HG03045 (cell line): ENCODE data around the gene CASP7.

Source experiments
- ATAC-seq: cut with Tn5 transposase; IDR thresholded peaks from one replicate; pipeline ENCODE4 v1.9.1; 2021; ENCODE audit warnings: mild to moderate bottlenecking, moderate library complexity; ENCODE audit not compliant: unreplicated experiment

The CASP7 gene

GRCh38 chr10:113711142-113711541 lies 31.4 kb downstream of the CASP7 start:
- no peak for ATAC-seq

GRCh38 chr10:113712024-113712423 lies 32.3 kb downstream of the CASP7 start:
- no peak for ATAC-seq

DNA sequence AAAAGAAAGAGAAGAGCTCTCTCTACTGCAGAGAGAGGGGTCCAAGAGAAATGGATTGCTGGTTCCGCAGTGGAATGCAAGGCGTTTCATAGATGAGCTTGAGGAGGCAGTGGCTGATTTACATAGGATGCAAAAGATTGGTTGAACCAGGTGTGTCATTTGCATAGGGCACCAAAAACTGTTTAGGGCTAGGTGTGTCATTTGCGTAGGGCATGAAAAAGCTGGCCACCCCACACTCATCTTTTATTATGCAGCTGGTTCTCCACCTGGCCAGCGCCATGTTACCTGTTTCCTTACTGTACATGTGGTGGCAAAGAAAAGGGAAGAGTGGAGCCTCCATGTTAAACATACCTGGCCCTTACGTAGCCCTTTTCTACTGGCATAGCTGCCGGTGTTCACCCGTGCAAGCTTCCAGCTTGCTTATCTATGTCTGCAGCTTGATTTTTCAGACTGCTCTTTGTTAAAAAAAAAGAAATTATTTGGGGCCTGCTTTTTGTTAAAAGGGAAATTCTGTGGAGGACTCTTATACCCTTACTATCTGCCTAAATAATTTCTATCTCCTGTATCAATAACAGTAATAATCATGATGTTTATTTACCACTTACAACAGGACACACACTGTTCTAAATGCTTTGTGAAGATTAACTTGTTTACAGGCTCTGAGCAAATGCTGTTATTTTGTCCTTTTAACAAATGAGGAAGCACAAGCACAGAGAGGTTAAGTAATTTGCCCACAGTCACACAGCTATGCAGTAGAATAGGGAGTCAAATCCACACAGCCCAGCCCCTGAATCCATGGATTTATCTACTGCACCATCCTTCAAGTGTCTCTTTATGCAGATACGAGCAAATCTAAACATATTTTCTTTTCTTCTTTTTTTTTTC lies 33.3 kb downstream of the CASP7 start:
- no peak for ATAC-seq

GRCh38 chr10:113713640-113713982 lies 33.9 kb downstream of the CASP7 start:
- no peak for ATAC-seq

DNA sequence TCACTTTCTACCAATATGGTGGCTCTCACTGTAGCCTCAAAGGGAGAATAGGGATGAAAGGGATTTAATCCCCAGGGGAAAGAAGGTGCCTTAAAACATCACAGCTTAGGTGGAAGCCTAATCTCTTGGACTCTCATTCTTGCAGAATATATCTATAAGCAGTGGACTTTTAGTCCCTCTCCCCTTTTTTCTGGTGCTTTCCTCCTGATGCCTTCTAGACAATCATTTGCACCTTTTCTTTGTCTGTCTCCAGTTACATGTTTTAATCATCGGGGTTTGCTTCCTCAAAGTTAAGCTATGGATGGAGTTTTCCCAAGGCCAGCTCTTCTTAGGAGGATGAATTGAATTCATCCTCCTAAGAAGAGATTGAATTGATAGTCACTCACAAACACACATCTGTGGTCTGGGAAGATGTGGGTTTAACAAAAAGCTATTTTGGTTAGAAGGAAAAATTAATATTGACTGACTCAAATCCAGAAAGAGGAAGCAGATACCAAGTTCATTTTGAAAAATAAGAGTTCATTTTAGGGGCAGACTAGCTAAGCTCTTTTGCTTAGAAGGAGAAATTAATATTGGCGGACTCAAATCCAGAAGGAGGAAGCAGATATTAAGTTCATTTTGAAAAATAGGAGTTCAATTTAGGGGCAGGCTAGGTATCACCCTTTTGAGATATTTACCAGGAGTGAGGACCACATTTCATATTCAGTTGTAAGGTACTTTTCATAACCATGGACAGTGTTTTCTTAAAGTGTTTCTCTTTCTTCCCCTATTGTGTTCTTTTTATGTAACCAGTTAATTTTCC lies 36.6 kb downstream of the CASP7 start:
- no peak for ATAC-seq

DNA sequence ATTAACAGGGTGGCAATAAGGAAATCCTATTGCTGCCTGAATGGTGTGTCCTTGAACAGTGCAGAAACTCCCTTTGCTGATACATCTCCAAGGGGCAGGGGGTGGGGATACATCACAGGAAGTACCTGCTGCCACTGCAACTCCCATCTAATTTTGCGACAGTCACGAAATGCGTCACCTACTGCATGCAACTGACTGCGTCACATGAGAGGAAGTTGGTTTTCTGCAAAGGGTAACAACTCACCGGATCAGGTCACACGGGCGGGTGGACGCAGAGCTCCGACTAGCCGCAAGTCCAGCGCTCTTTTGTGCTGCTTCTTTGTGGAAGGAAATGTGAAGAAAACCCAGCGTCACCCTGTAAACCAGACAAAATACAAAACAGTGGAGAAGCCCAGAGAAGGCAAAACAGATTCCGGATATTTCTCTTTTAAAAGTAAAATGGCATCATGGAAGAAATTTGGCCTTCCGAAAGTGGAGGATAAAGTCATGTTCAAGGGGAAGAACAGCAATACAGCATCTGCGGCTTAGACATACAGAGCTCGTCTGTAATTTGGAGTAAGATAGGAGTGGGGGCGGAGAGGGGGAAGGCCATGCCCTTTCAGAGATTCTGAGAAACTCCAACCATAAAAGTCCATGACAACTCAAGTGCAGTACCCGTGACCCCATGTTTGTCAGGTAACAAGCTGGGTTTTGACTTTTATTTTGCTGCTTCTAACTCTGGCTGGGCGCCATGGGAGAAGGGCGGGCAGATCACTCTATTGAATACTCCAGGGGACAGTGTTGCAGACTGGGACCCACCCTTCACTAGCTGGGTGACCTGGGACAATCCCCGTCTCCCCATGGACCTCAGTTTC lies 39.5 kb downstream of the CASP7 start:
- ATAC-seq, result no peak

GRCh38 chr10:113720386-113720785 lies 40.7 kb downstream of the CASP7 start:
- ATAC-seq, result no peak

DNA sequence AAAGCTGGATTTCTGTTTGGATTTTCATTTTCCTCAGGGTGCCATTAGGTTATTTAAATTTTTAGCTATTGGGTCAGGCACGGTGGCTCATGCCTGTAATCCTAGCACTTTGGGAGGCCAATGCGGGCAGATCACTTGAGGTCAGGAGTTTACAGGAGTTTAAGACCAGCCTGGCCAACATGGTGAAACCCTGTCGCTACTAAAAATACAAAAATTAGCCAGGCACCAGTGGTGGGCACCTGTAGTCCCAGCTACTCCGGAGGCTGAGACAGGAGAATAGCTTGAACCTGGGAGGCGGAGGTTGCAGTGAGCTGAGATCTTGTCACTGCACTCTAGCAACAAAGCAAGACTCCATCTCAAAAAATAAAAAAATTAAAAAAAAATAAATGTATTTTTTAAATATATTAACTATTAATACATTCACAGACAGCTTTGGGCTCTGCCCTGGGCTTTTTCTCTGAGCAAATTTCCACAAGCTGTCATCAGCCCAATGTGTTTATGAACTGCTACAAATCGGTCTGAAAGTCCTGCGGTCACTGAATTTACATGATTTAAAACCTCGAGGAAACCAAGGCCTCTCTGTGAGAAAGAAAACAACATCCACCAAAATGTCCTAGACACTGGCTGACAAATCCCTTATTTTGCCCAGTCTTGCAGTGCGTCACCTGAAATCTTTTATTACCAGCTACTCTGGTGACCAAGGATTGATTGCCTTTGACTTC lies 52.6 kb downstream of the CASP7 start:
- no peak for ATAC-seq

DNA sequence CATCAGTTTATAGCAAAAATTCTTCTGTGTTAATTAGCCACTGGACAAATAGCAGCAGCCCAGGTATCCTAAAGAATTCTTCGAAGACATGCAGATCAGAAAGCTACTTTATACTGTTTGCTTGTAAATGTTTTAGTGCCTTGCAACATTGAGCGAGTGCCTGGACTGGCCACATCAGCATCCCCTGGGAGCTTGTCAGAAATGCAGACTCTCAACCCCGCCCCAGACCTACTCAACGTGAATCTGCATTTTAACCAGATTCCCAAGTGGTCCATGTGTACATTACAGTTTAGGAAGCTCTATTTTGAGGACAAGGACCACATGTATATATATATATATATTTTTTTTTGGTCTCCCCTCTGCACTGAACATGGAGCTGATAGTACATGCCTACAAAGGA lies 53.3 kb downstream of the CASP7 start:
- ATAC-seq, result no peak

DNA sequence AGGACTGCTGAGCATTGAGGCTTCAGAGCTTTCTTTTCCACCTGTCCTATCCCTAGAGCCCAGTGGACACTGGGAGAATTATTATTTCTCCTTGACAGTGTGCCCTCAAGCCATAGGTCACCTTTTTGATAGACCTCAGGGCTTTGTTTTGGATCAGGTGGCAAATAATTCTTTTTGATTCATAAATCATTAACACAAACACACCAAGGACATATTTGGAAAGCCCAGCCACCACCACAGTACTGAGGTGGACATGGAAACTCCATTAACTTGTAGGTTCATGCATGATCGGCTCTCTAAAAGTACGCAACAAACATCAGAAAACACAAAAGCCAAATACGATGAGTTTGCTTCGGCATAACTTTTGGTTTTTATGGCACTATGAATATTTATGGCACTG lies 53.9 kb downstream of the CASP7 start:
- ATAC-seq, result no peak

DNA sequence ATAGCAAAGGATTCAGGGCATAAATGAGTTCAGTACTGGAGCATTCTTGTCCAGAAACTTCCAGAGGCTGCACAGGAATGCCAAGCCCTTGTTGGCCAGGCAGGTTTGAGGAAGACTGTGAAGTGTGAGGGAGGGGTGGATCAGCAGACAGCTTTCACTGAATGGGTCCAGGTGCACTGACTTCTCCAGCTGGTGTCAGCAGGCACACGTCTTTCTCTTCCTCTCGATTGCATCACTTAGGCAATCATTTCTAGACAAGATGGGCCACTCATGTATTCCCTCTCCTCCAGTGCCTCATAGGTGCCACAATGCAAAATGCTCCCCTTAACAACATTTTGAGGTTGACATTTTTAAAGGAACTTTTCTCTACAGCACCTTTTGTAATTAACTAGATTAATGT lies 56.2 kb downstream of the CASP7 start:
- peak; percentile 64 for ATAC-seq

DNA sequence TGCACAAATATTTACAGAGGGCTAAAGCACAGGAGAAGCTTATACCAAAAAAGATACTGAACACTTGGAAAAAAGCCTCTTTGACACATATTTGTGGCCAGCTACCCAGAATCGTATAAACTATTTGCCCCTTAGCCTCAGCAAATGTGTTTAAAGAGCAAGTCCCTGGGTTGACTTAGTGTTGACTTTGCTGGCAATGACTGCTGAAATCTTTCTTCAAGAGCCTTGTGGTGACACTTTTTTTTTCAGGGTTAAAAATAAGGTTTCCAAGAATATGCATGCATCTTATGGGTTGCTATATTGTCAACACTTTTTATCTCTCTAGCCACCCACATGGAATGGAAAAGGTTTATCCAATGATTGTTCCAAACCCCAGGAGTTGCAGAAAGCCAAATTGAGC lies 56.9 kb downstream of the CASP7 start:
- no peak for ATAC-seq

DNA sequence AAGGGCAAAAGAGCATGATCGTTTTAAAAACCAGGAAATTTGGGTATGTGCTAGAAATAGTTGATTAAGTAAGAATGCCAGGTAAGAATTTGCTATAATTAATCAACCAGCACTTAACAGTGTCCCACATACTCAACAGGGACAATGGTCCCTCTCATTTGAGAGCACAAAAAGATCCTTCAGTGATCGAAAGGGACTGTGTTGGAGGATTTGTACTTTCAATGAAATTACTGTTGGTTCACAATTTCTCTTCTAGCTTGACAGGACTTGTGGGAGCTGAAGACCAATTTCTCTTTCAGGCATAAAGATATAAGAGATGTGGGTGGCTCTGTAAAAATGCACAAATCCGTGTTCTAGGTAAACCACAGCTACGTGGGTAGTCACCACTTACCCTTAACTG lies 59.3 kb downstream of the CASP7 start:
- no peak for ATAC-seq

DNA sequence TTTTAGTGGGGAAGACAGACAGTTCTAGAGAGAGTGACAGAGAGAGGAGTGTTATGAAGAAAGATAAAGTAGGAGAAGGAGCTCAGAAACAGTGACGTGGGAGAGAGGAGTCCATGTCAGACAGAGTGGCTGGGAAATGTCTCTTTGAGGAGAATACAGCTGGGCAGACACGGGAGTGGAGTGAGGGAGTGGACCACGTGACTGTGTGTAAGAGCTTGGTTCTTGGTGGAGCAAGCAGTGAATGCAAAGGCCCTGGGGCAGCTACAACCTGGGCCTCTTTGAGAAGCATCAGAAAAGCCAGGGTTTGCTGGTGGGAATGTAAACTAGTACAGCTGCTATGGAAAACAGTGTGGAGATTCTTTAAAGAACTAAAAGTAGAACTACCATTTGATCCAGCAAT lies 59.9 kb downstream of the CASP7 start:
- ATAC-seq, result no peak

DNA sequence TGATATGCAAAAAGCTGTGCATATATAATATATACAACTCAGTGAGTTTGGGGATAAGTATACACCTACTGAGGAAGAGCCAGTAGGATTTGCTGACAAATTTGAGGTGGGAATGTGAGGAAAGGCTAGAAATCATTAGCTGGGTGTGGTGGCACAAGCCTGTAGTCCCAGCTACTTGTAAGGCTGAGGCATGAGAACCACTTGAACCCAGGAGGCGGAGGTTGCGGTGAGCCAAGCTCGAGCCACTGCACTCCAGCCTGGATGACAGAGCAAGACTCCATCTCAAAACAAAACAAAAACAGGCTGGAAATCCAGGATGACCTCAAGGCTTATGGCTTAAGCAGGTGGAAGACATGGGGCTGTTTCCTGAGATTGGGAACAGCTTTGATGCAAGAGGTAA lies 61.1 kb downstream of the CASP7 start:
- ATAC-seq, result no peak

DNA sequence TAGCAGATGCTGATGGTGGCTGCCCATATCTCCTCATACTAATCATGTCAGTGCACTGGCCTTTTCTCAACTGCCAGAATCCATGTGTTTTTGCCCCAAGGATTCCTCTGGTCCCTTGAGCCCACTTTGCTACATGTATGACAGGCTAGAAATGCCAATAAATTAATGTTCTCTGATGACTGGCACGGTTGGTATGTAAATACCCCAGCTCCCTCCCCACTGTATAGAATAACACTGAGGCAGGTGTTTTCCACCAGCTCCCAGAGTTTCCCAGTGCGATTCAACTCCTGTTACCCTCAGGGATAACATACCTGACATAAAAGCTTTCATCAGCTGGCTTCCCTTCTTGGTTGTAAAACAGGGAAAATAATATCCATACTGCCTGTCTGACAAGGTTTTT lies 62.8 kb downstream of the CASP7 start:
- ATAC-seq, result no peak

GRCh38 chr10:113743594-113743993 lies 63.9 kb downstream of the CASP7 start:
- ATAC-seq, result no peak

GRCh38 chr10:113745374-113745773 lies 65.7 kb downstream of the CASP7 start:
- ATAC-seq, result no peak

GRCh38 chr10:113746217-113746957 lies 66.7 kb downstream of the CASP7 start:
- ATAC-seq, result no peak

DNA sequence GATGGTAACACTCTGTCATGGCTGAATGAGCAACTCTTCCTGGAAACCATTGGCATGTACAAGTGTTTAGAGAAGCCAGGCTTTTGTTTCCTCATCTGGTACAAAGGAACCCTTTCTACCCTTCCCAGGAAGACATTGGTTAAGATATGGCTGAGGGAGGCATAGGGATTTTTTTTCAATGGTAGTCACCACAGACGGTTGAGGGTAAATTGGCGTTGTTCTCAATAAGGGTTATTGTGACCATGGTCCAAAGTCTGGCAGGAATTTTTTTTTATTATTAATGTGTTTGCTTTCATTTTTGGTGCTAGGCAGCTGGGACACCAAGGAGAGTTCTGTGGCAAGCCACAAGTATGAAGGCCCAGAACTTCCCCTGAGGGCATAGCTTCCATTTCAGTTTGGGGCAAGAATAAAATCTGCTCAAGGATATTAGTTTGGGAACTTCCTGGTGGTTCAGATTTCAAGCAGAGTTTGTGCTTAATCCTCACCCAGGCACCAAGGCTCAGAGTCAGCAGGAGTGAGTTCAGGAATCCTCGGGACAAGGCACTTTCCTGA lies 71.5 kb downstream of the CASP7 start, which contains the start of gene PLEKHS1:
Gene PLEKHS1, plus strand, starts transcription at position 502 of the 552 bp plus-strand sequence. CDS start 3,596 bp downstream, outside the sequence.
- ATAC-seq, result no peak
